Globus pallidus (tissue), 1 donor: Measurements from ENCODE around the gene NIPBL.
"Not testable (repeated sequence)": the region's sequence is repeated elsewhere in the genome, so short reads cannot be mapped to it uniquely, and the experiment has no call there.

Experiments used
- DNase-seq: peaks from one replicate; pipeline ENCODE4 v3.0.0-alpha.2; 2015; ENCODE audit warnings: low spot score

The NIPBL gene

GRCh38 chr5:37028910-37029309 is 152.3 kb downstream of the NIPBL start:
- no peak for DNase-seq

- DNase-seq: no peak
Measured at GRCh38 chr5:37029436-37029835, 152.9 kb downstream of the NIPBL start.

GRCh38 chr5:37034955-37035354 is 158.4 kb downstream of the NIPBL start:
- DNase-seq: peak; percentile 45

GRCh38 chr5:37037840-37038239 is 161.3 kb downstream of the NIPBL start:
- DNase-seq: no peak

GRCh38 chr5:37039824-37040223 is 163.3 kb downstream of the NIPBL start:
- no peak for DNase-seq

GRCh38 chr5:37043693-37044092 is 167.1 kb downstream of the NIPBL start:
- peak; percentile 80 for DNase-seq

- no peak for DNase-seq
Measured at GRCh38 chr5:37044120-37044519, 167.6 kb downstream of the NIPBL start.

- peak; percentile 88 for DNase-seq
Measured at GRCh38 chr5:37045703-37046102, 169.1 kb downstream of the NIPBL start.

GRCh38 chr5:37047947-37048346 is 171.4 kb downstream of the NIPBL start:
- DNase-seq: no peak

GRCh38 chr5:37054391-37054790 is 177.8 kb downstream of the NIPBL start:
- peak; percentile 81 for DNase-seq

- DNase-seq: no peak
Measured at GRCh38 chr5:37055383-37055990, 178.9 kb downstream of the NIPBL start.

GRCh38 chr5:37056762-37057161 is 180.2 kb downstream of the NIPBL start:
- no peak for DNase-seq

GRCh38 chr5:37060030-37060429 is 183.5 kb downstream of the NIPBL start:
- DNase-seq: no peak

GRCh38 chr5:37063739-37064138 is 187.2 kb downstream of the NIPBL start:
- DNase-seq: no peak

GRCh38 chr5:37064442-37064841 is 187.9 kb downstream of the NIPBL start:
- DNase-seq: no peak

GRCh38 chr5:37071487-37071886 is 194.9 kb downstream of the NIPBL start:
- no peak for DNase-seq

GRCh38 chr5:37071901-37072581 is 195.5 kb downstream of the NIPBL start:
- peak; percentile 84 for DNase-seq

GRCh38 chr5:37075399-37075950 is 198.9 kb downstream of the NIPBL start:
- DNase-seq: no peak

GRCh38 chr5:37077146-37077545 is 200.6 kb downstream of the NIPBL start:
- no peak for DNase-seq

GRCh38 chr5:37080697-37081096 is 204.1 kb downstream of the NIPBL start:
- no peak for DNase-seq

GRCh38 chr5:37082977-37083376 is 206.4 kb downstream of the NIPBL start:
- not testable (repeated sequence) for DNase-seq

GRCh38 chr5:37086026-37086425 is 209.5 kb downstream of the NIPBL start:
- DNase-seq: not testable (repeated sequence)

- DNase-seq: no peak
Measured at GRCh38 chr5:37086466-37087173, 210.1 kb downstream of the NIPBL start.
